Measurements from ENCODE around the gene FLNB. TPM values are rescaled to one million over a fixed set of nuclear protein-coding genes. Genes with fewer than 3 reads are reported as not detected.

FLNB gene
- total RNA-seq, 2 donors from 2014 or later = 37.6 to 59.6 TPM

DNA sequence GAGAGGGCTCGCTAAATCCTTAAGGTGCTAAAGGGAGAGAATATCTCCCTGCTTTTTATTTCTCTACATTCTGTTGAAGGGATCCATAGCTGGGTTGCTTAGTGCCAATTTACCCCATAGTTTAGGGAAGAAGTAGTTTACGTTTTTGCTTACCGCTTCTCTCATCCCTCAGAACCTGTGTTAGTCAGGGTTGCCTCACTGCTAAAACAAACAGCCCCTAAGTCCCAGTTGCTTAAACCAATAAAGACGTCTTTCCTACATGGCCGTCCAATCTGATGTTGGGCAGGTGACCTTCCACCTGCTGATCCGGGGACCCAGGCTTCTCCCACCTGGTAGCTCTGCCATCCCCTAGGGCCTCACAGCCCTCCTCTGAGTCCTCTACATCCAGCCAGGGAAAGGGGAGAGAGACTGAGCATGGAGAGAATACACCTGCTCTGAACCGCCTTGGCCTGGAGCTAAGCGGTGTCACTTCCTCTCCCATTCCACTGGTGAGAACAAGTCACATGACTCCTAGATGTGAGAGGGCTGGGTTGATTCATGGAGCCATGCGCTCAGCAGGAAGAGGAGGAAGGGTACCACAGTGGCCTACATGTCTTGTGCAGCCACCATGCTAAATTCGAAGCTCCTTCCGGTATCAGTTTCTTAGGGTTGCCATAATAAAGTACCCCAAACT is 176.2 kb downstream of the FLNB start:
- H3K36me3 ChIP-seq = no peaks in the 10 kb centered on the region
- H3K9me3 ChIP-seq = no peaks in the 10 kb centered on the region
- peaks cover 0 to 11% of the 10 kb centered on the region in 2 donors for H3K4me1 ChIP-seq
- no peaks in the 10 kb centered on the region for H3K27me3 ChIP-seq
- H3K4me3 ChIP-seq = no peak overlapping the region
- no peak for DNase-seq (ENCODE audit: low spot score)
- TF ChIP-seq, protein P1, sequence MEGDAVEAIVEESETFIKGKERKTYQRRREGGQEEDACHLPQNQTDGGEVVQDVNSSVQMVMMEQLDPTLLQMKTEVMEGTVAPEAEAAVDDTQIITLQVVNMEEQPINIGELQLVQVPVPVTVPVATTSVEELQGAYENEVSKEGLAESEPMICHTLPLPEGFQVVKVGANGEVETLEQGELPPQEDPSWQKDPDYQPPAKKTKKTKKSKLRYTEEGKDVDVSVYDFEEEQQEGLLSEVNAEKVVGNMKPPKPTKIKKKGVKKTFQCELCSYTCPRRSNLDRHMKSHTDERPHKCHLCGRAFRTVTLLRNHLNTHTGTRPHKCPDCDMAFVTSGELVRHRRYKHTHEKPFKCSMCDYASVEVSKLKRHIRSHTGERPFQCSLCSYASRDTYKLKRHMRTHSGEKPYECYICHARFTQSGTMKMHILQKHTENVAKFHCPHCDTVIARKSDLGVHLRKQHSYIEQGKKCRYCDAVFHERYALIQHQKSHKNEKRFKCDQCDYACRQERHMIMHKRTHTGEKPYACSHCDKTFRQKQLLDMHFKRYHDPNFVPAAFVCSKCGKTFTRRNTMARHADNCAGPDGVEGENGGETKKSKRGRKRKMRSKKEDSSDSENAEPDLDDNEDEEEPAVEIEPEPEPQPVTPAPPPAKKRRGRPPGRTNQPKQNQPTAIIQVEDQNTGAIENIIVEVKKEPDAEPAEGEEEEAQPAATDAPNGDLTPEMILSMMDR (IDR thresholded peaks at IDR 0.05) = no peak
- no peak overlapping the region for H3K27ac ChIP-seq

DNA sequence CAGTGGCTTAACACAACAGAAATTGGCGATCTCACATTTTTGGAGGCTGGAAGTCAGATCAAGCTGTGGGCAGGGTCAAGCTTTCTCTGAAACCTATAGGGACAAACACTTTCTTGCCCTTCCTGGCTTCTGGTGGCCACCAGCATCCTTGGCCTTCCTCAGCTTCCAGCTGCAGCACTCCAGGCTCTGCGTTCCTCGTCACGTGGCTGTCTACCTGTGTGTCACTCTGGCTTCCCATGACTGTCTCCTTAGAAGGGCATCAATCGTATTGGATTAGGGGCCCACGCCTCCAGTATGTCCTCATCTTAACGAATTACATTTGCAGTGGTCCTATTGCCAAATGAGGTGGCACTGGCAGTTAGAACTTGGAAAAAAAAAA is 176.7 kb downstream of the FLNB start:
- no peak for DNase-seq (ENCODE audit: low spot score)
- Histone ChIP-seq H3K4me1 (peaks cover 0 to 13% of the 10 kb centered on the region in 2 donors), H3K27me3 (no peaks in the 10 kb centered on the region), H3K36me3 (no peaks in the 10 kb centered on the region), H3K4me3 (no peak overlapping the region), H3K9me3 (no peaks in the 10 kb centered on the region), H3K27ac (no peak overlapping the region)
- TF ChIP-seq, protein P1 (IDR thresholded peaks at IDR 0.05) = no peak

DNA sequence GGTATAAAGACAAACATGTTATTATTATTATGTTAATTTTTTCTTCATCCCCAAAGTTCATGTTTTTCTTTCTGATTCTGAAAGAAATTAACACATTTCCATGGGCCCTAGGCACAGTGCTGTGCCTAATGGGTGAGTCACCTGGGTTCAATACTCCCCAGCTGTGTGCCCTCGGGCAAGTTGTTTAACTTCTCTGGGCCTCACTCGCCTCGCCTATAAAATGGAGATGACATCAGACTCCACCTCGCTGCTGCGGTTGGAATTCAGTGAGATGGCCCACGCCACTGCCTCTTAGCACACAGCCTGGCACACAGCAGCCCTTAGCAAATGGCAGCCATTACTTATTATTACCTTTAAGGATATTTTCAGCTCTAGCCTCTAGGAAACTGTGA is 179.9 kb downstream of the FLNB start:
- H3K27ac ChIP-seq = peak overlapping the region in 1 of 2 donors; percentile 51
- no peaks in the 10 kb centered on the region for H3K27me3 ChIP-seq
- TF ChIP-seq, protein P1 (IDR thresholded peaks at IDR 0.05) = no peak

DNA sequence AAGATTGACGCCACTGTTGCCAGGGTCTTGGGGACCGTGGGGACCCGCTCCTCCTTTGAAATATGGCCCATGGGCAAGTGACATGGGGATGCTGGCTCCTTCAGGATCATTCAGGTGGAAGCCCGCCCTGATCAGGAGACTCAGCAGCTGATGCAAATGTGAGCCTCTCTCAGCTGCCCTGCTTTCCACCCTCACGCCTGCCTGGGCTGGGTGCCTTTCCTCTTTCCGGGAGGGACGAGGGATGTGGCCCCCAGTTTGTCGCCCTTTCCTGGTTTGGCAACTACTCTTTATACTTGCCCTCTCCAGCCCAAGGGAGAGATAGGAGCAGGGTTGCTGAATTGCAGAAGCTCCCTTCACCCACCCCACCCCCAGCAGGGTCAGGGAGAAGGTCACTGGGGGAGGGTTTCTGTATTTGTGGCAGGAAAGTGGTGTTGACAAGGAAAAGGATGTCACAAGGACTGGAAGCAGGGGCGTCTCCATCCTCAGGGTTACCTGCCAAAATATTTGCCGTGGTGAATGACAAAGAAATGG is 180.8 kb downstream of the FLNB start:
- Histone ChIP-seq H3K27ac (peak overlapping the region; percentile 22 to 51), H3K4me3 (no peak overlapping the region), H3K27me3 (no peaks in the 10 kb centered on the region), H3K36me3 (no peaks in the 10 kb centered on the region), H3K4me1 (peaks cover 0 to 13% of the 10 kb centered on the region in 2 donors), H3K9me3 (no peaks in the 10 kb centered on the region)
- no peak for DNase-seq (ENCODE audit: low spot score)
- TF ChIP-seq, protein P1 (IDR thresholded peaks at IDR 0.05) = no peak

More for the DNA sequence above, 179.9 kb downstream of the FLNB start:
- Histone ChIP-seq H3K4me1 (peaks cover 0 to 13% of the 10 kb centered on the region in 2 donors), H3K9me3 (no peaks in the 10 kb centered on the region), H3K4me3 (no peak overlapping the region), H3K36me3 (no peaks in the 10 kb centered on the region)
- DNase-seq (ENCODE audit: low spot score) = no peak

DNA sequence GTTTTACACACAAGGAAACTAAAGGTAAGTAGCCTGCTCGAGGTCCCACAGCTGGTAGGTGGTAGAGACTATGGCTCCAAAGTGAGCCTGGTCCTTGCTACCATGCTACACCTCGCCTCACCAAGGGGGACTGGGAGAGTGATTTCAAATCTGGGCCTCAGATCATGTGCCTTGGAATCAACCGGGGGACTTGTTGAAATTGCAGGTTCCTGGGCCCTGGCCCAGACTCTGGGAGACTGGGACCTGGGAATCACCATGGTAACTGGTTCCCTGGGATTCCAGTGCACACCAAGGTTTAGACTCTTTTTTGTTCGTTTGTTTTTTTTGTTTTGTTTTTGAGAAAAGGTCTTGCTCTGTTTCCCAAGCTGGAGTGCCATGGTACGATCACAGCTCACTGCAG is 181.5 kb downstream of the FLNB start:
- Histone ChIP-seq H3K4me1 (peaks cover 0 to 13% of the 10 kb centered on the region in 2 donors), H3K27me3 (no peaks in the 10 kb centered on the region), H3K36me3 (no peaks in the 10 kb centered on the region), H3K27ac (peak overlapping the region; percentile 5 to 51), H3K9me3 (no peaks in the 10 kb centered on the region), H3K4me3 (no peak overlapping the region)
- DNase-seq (ENCODE audit: low spot score) = no peak
- TF ChIP-seq, protein P1 (IDR thresholded peaks at IDR 0.05) = no peak

Data from right atrium auricular region (tissue), 2 donors.